ENCODE measurements around the gene ACOT7. TPM values are rescaled to one million over a fixed set of nuclear protein-coding genes. Genes with fewer than 3 reads are reported as not detected.

Gene ACOT7
- total RNA-seq, 6 donors from 2014 or later: 8.2 to 33.4 (median 26.5) TPM

DNA sequence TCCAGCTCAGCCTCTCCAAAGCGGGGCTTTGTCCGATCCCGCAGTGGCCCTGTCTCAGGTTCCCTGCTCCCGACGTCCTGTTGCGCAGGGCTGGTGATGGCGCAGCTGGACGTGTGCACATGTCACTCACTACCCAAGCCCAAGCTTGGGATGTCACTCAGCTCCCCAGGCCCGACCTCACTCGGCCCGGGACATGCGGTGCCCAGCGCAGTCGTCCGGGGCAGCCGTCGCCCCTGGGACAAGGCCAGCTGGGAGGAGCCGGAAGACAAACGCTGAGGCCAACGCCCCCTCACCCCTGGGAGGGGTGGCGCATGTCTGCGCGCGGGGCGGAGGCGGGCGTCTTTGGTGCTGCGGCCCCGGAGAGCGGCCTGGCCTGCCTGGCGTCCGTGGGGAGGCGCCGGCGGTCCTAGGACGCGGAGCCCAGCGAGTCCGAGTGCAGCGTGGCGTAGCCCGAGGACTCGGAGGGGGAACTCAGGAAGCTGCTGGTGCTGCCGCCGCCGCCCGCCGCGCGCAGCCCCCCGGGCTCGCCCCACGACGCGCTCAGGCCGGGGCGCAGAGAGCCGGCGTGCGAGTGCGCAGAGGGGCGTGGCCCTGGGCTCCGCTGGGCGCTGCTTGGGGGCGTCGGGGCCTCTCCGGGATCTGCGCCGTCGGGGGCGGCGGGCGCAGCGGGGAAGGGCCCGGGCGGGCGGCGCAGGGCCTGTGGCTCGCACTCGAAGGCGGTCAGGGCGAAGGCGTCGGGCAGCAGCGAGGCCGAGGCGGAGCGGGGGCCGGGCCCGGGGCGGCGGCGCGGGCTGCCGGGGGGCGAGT is 144.4 kb downstream of the ACOT7 start:
- Histone ChIP-seq H3K4me3 (peak overlapping the region in 3 of 4 donors; percentile 11 to 30 (median 13)), H3K27me3 (peaks cover 0 to 44% (median 23%) of the 10 kb centered on the region in 4 donors), H3K27ac (no peak overlapping the region), H3K9me3 (no peaks in the 10 kb centered on the region), H3K4me1 (peaks cover 10 to 39% (median 27%) of the 10 kb centered on the region in 4 donors), H3K36me3 (peaks cover 0 to 6% (median 0%) of the 10 kb centered on the region in 4 donors)
- 44 to 100% methylated on average over 1 to 9 of the region's 96 CpGs for WGBS, 2 donors
- DNase-seq (peak in 1 of 2 donors; percentile 87), ATAC-seq (ENCODE audit: low FRiP score in 2 of 2) (no peak)
- no peak for TF ChIP-seq POLR2A (IDR thresholded peaks at IDR 0.05)

DNA sequence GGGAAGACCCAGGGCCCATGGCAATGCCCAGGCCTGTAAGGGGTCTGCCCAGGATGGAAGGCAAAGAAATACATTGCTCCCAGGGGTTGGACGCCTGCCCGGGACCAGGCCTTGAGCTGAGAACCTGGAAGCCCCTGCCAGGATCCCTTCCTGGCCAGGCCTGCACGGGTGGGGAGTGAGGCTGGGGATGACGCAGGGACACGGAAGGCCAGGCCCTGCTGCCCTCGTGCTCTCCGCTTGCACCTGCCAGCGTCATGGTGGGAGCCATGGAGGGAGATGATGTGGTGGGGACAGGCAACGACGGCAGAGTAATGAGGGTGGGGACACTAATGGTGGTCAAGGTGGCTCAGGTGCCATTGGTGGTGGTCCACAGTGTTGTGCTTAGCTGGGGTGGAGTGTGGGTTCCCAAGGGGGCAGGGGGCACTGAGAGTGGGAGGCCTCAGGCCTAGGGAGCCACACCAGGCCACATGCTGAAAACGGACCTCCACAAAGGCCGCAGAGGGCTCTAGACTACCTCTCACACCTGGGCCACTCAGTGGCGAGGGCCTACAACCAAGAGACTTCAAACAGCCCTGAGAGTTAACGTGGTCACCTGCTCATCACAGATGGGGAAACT is 145.3 kb downstream of the ACOT7 start:
- WGBS, 2 donors: 75 to 76% methylated on average over 10 to 14 of the region's 14 CpGs
- no peak for ATAC-seq (ENCODE audit: low FRiP score in 2 of 2)
- Histone ChIP-seq H3K27ac (no peak overlapping the region), H3K4me3 (no peak overlapping the region), H3K4me1 (peaks cover 10 to 39% (median 27%) of the 10 kb centered on the region in 4 donors), H3K9me3 (no peaks in the 10 kb centered on the region), H3K36me3 (peaks cover 0 to under 1% (median 0%) of the 10 kb centered on the region in 4 donors), H3K27me3 (peaks cover 0 to 52% (median 29%) of the 10 kb centered on the region in 4 donors)
- DNase-seq: peak in 1 of 2 donors; percentile 52
- no peak for TF ChIP-seq EP300 (IDR thresholded peaks at IDR 0.05)
- no peak for TF ChIP-seq POLR2AphosphoS5 (IDR thresholded peaks at IDR 0.05)
- TF ChIP-seq POLR2A (IDR thresholded peaks at IDR 0.05): no peak
- TF ChIP-seq, protein P1, sequence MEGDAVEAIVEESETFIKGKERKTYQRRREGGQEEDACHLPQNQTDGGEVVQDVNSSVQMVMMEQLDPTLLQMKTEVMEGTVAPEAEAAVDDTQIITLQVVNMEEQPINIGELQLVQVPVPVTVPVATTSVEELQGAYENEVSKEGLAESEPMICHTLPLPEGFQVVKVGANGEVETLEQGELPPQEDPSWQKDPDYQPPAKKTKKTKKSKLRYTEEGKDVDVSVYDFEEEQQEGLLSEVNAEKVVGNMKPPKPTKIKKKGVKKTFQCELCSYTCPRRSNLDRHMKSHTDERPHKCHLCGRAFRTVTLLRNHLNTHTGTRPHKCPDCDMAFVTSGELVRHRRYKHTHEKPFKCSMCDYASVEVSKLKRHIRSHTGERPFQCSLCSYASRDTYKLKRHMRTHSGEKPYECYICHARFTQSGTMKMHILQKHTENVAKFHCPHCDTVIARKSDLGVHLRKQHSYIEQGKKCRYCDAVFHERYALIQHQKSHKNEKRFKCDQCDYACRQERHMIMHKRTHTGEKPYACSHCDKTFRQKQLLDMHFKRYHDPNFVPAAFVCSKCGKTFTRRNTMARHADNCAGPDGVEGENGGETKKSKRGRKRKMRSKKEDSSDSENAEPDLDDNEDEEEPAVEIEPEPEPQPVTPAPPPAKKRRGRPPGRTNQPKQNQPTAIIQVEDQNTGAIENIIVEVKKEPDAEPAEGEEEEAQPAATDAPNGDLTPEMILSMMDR (IDR thresholded peaks at IDR 0.05): no peak

DNA sequence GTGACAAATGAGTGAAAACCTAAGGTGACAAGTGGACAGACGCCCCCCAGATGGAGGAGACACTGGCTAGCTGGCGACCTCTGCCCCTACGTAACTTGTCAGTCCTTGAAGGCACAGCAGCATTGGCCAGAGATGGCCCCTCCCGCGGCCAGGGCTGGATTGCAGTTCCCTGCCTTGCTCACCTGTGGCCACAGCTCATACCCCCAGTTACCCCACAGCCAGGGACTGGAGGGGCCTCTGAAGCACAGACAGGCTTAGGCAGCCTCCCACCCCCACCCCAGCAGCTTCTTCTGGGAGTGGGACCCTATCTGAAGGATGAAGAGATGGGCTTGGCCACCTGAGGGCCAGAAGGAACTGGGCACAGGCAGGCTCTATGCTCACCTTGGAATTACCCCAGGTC is 145.9 kb downstream of the ACOT7 start:
- no peak overlapping the region for H3K4me3 ChIP-seq
- DNase-seq: peak in 1 of 2 donors; percentile 69
- H3K27ac ChIP-seq: no peak overlapping the region
- H3K4me1 ChIP-seq: peaks cover 10 to 42% (median 28%) of the 10 kb centered on the region in 4 donors
- no peaks in the 10 kb centered on the region for H3K36me3 ChIP-seq
- no peak for TF ChIP-seq POLR2A (IDR thresholded peaks at IDR 0.05)
- no peak for TF ChIP-seq EP300 (IDR thresholded peaks at IDR 0.05)
- TF ChIP-seq, protein P1 (IDR thresholded peaks at IDR 0.05): no peak
- TF ChIP-seq POLR2AphosphoS5 (IDR thresholded peaks at IDR 0.05): no peak
- H3K9me3 ChIP-seq: no peaks in the 10 kb centered on the region
- H3K27me3 ChIP-seq: peaks cover 0 to 58% (median 34%) of the 10 kb centered on the region in 4 donors
- WGBS, 2 donors: 74 to 75% methylated on average over 5 of the region's 5 CpGs
- ATAC-seq (ENCODE audit: low FRiP score in 2 of 2): no peak

DNA sequence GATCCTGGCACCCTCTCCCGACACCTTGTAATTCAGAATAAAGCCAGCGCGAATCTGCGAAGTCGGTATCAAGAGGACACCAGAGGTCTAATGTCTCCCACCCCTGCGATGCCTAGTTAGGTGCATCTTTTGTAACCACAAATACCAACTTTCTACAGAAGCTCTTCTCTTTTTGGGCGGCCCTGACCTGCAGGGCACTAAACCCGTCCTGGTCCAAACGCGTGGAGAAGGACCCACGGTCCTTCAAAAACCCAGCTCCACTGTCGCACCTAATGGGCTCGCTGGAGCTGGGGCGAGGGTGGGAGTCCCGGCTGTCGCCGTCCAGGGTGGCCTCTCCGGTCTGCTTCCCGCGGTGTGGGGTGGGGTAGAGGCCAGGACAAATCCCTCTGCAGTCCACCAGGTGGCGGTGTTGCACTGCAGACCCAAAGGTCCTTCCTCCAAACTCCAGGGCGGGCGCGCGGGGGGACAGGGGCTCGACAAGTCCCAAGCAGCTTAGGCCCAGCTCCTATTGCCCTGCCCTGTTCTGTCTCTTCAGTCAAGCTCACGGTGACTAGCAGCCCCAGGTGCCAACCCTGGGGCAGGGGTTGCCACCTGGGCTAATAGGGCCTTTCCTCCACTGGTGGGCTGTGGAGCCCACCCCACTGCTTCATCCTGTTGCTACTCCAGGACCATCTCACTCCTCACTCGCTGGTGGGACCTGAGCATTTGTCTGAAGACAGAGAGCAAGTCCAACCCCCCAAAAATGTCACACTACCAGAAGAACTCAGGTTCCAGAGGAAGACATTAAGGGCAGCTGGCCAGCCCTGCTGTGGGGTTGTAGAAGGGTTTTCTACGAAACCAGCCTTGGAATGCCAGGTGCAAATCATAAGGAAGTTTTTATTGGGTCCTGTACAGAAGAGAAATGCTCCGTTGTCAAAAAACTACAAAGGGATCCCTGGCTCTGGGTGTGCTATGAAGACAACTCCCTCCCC is 146.8 kb downstream of the ACOT7 start:
- H3K9me3 ChIP-seq: no peaks in the 10 kb centered on the region
- H3K27ac ChIP-seq: no peak overlapping the region
- H3K27me3 ChIP-seq: peaks cover 1 to 67% (median 41%) of the 10 kb centered on the region in 4 donors
- H3K4me3 ChIP-seq: no peak overlapping the region
- TF ChIP-seq, protein P1 (IDR thresholded peaks at IDR 0.05): peak; percentile 93 to 98 (median 96)
- TF ChIP-seq POLR2A (IDR thresholded peaks at IDR 0.05): no peak
- peak; percentile 80 to 82 for ATAC-seq (ENCODE audit: low FRiP score in 2 of 2)
- peaks cover 17 to 51% (median 35%) of the 10 kb centered on the region in 4 donors for H3K4me1 ChIP-seq
- 7 to 25% methylated on average over 12 to 30 of the region's 30 CpGs for WGBS, 2 donors
- H3K36me3 ChIP-seq: no peaks in the 10 kb centered on the region
- peak; percentile 74 to 90 for DNase-seq
